ENCODE data around the gene SMARCAL1. TPM values are rescaled to one million over a fixed set of nuclear protein-coding genes. Genes with fewer than 3 reads are reported as not detected.

SMARCAL1 gene
- total RNA-seq, 1 donor from 2014 or later, result 19.0 TPM

- Histone ChIP-seq H3K4me3 (no peak overlapping the region), H3K27me3 (ENCODE audit: low read depth) (no peaks in the 10 kb centered on the region), H3K9me3 (no peaks in the 10 kb centered on the region), H3K4me1 (no peaks in the 10 kb centered on the region), H3K27ac (no peak overlapping the region), H3K36me3 (peaks cover 17% of the 10 kb centered on the region)
- DNase-seq (no peak), ATAC-seq (no peak)
- TF ChIP-seq CTCF (IDR thresholded peaks at IDR 0.05), result no peak
- intact Hi-C loops (cut with DNase I), result no loop called here
These were observed 74.0 kb downstream of the SMARCAL1 start for GRCh38 chr2:216486271-216486670.

GRCh38 chr2:216486708-216487107 is 74.4 kb downstream of the SMARCAL1 start:
- TF ChIP-seq CTCF (IDR thresholded peaks at IDR 0.05), result no peak
- no peaks in the 10 kb centered on the region for H3K27me3 ChIP-seq (ENCODE audit: low read depth)
- intact Hi-C loops (cut with DNase I), result no loop called here
- H3K9me3 ChIP-seq, result no peaks in the 10 kb centered on the region
- ATAC-seq, result peak; percentile 41 to 60
- H3K4me1 ChIP-seq, result peaks cover 3% of the 10 kb centered on the region
- H3K27ac ChIP-seq, result no peak overlapping the region
- DNase-seq, result no peak
- H3K4me3 ChIP-seq, result no peak overlapping the region
- peaks cover 17% of the 10 kb centered on the region for H3K36me3 ChIP-seq

- no peak for ATAC-seq
- H3K4me1 ChIP-seq, result peaks cover 12% of the 10 kb centered on the region
- no peak overlapping the region for H3K4me3 ChIP-seq
- no peaks in the 10 kb centered on the region for H3K36me3 ChIP-seq
- H3K27me3 ChIP-seq (ENCODE audit: low read depth), result no peaks in the 10 kb centered on the region
- H3K27ac ChIP-seq, result no peak overlapping the region
- intact Hi-C loops (cut with DNase I), result no loop called here
- no peaks in the 10 kb centered on the region for H3K9me3 ChIP-seq
- no peak for TF ChIP-seq CTCF (IDR thresholded peaks at IDR 0.05)
- DNase-seq, result no peak
These were observed 77.8 kb downstream of the SMARCAL1 start for GRCh38 chr2:216490061-216490460.

- peaks cover 12% of the 10 kb centered on the region for H3K4me1 ChIP-seq
- H3K27ac ChIP-seq, result no peak overlapping the region
- TF ChIP-seq CTCF (IDR thresholded peaks at IDR 0.05), result no peak
- no peaks in the 10 kb centered on the region for H3K36me3 ChIP-seq
- DNase-seq (no peak), ATAC-seq (peak; percentile 58 to 70)
- no peak overlapping the region for H3K4me3 ChIP-seq
- no peaks in the 10 kb centered on the region for H3K27me3 ChIP-seq (ENCODE audit: low read depth)
- H3K9me3 ChIP-seq, result no peaks in the 10 kb centered on the region
- intact Hi-C loops (cut with DNase I), result no loop called here
These were observed 79.7 kb downstream of the SMARCAL1 start for GRCh38 chr2:216491793-216492596.

GRCh38 chr2:216492597-216493333 is 80.5 kb downstream of the SMARCAL1 start:
- H3K27ac ChIP-seq, result no peak overlapping the region
- no peak for DNase-seq
- ATAC-seq, result peak in 1 of 2 donors; percentile 25

More at GRCh38 chr2:216492597-216493333, 80.5 kb downstream of the SMARCAL1 start:
- H3K36me3 ChIP-seq, result no peaks in the 10 kb centered on the region
- TF ChIP-seq CTCF (IDR thresholded peaks at IDR 0.05), result no peak
- H3K4me3 ChIP-seq, result no peak overlapping the region
- H3K9me3 ChIP-seq, result no peaks in the 10 kb centered on the region
- no peaks in the 10 kb centered on the region for H3K27me3 ChIP-seq (ENCODE audit: low read depth)
- peaks cover 18% of the 10 kb centered on the region for H3K4me1 ChIP-seq
- intact Hi-C loops (cut with DNase I), result no loop called here

All from lower lobe of right lung (tissue), 2 donors.